Activated T-helper 9 cell treated with anti-CD3 and anti-CD28 coated beads, Interleukin-2, amount 50 U/mL, for 16 hours (primary cell): ENCODE data around the gene IKZF4.
"Not testable (repeated sequence)": the region's sequence is repeated elsewhere in the genome, so short reads cannot be mapped to it uniquely, and the experiment has no call there.

Source experiments
- DNase-seq: peaks from one replicate; pipeline ENCODE4 v3.0.0-alpha.2; 2020; ENCODE audit warnings: low read depth

Gene IKZF4

GRCh38 chr12:56040151-56040550, 19.3 kb downstream of the IKZF4 start:
- no peak for DNase-seq

- no peak for DNase-seq
Observed at GRCh38 chr12:56040963-56041551, 20.2 kb downstream of the IKZF4 start.

- peak; percentile 84 for DNase-seq
Observed at GRCh38 chr12:56041552-56042429, 20.9 kb downstream of the IKZF4 start, which contains the start of gene RPS26. Gene RPS26, plus strand, starts transcription at chr12:56041918. Its CDS starts 249 bp downstream, at chr12:56042167.

- not testable (repeated sequence) for DNase-seq
Observed at GRCh38 chr12:56042430-56042813, 21.6 kb downstream of the IKZF4 start.

- no peak for DNase-seq
Observed at GRCh38 chr12:56042843-56043242, 22.0 kb downstream of the IKZF4 start.

GRCh38 chr12:56046027-56046780, 25.4 kb downstream of the IKZF4 start:
- no peak for DNase-seq

GRCh38 chr12:56053407-56053893, 32.6 kb downstream of the IKZF4 start:
- DNase-seq: no peak

GRCh38 chr12:56059964-56060363, 39.1 kb downstream of the IKZF4 start:
- not testable (repeated sequence) for DNase-seq

- no peak for DNase-seq
Observed at GRCh38 chr12:56061982-56062381, 41.1 kb downstream of the IKZF4 start.

GRCh38 chr12:56062996-56063395, 42.2 kb downstream of the IKZF4 start:
- no peak for DNase-seq

- no peak for DNase-seq
Observed at GRCh38 chr12:56071648-56072047, 50.8 kb downstream of the IKZF4 start.

GRCh38 chr12:56074396-56074795, 53.6 kb downstream of the IKZF4 start:
- DNase-seq: no peak

GRCh38 chr12:56077966-56078365, 57.1 kb downstream of the IKZF4 start:
- not testable (repeated sequence) for DNase-seq

GRCh38 chr12:56078427-56078826, 57.6 kb downstream of the IKZF4 start:
- DNase-seq: no peak

- peak; percentile 37 for DNase-seq
Observed at GRCh38 chr12:56078931-56079722, 58.3 kb downstream of the IKZF4 start.

- DNase-seq: peak; percentile 67
Observed at GRCh38 chr12:56079723-56080555, 59.1 kb downstream of the IKZF4 start, which contains the start of gene ERBB3. Gene ERBB3, plus strand, starts transcription at chr12:56080165. Its CDS starts 136 bp downstream, at chr12:56080301.

- no peak for DNase-seq
Observed at GRCh38 chr12:56080556-56081138, 59.8 kb downstream of the IKZF4 start.

- no peak for DNase-seq
Observed at GRCh38 chr12:56081393-56082347, 60.8 kb downstream of the IKZF4 start.

- DNase-seq: no peak
Observed at GRCh38 chr12:56082382-56082781, 61.5 kb downstream of the IKZF4 start.
